Measurements from ENCODE around the gene RCOR3. TPM values are rescaled to one million over a fixed set of nuclear protein-coding genes. Genes with fewer than 3 reads are reported as not detected.
A peak's percentile ranks its signal among the peaks of the same experiment; 100 is the strongest.

The RCOR3 gene
- total and polyA plus RNA-seq, 8 donors = 19.0 to 34.6 (median 25.5) TPM

- TF ChIP-seq CTCF (IDR thresholded peaks at IDR 0.05) = no peak
- intact Hi-C loops (cut with DNase I) = loop anchor here in 1 of 3 donors (10.0 kb wide), 1 partner anchor 147 kb away; no protein-coding TSS in a partner anchor
- Histone ChIP-seq H3K9me3 (no peaks in the 10 kb centered on the region), H3K27me3 (no peaks in the 10 kb centered on the region), H3K27ac (peak overlapping the region; percentile 58 to 93 (median 82)), H3K4me1 (peaks cover 19 to 45% (median 19%) of the 10 kb centered on the region in 3 donors), H3K36me3 (no peaks in the 10 kb centered on the region), H3K4me3 (peak overlapping the region in 3 of 4 donors; percentile 59 to 85 (median 67))
- ATAC-seq = peak in 1 of 4 donors; percentile 1
- 41 to 50% methylated on average over 11 of the region's 11 CpGs for WGBS, 2 donors
- FAIRE-seq = no peak
- no peak for DNase-seq
These were observed 69.0 kb downstream of the RCOR3 start for GRCh38 chr1:211328084-211328694.

GRCh38 chr1:211328866-211329475, 69.8 kb downstream of the RCOR3 start:
- no peak for TF ChIP-seq CTCF (IDR thresholded peaks at IDR 0.05)
- H3K27ac ChIP-seq = peak overlapping the region in 3 of 4 donors; percentile 79 to 93 (median 84)
- no peaks in the 10 kb centered on the region for H3K27me3 ChIP-seq
- WGBS, 2 donors = 43 to 49% methylated on average over 6 of the region's 6 CpGs
- FAIRE-seq (no peak), ATAC-seq (no peak), DNase-seq (peak in 1 of 6 donors; percentile 21)
- H3K36me3 ChIP-seq = no peaks in the 10 kb centered on the region
- no peaks in the 10 kb centered on the region for H3K9me3 ChIP-seq
- H3K4me1 ChIP-seq = peaks cover 20 to 52% (median 23%) of the 10 kb centered on the region in 3 donors
- intact Hi-C loops (cut with DNase I) = loop anchor here in 1 of 3 donors (10.0 kb wide), 1 partner anchor 146 kb away; no protein-coding TSS in a partner anchor
- peak overlapping the region in 3 of 4 donors; percentile 59 to 85 (median 67) for H3K4me3 ChIP-seq

GRCh38 chr1:211329764-211330201, 70.6 kb downstream of the RCOR3 start:
- ATAC-seq (peak in 1 of 4 donors; percentile 5), DNase-seq (no peak), FAIRE-seq (no peak)
- peaks cover 23 to 59% (median 25%) of the 10 kb centered on the region in 3 donors for H3K4me1 ChIP-seq
- peak overlapping the region in 3 of 4 donors; percentile 79 to 93 (median 84) for H3K27ac ChIP-seq
- WGBS, 2 donors = 41 to 43% methylated on average over 4 of the region's 4 CpGs
- no peaks in the 10 kb centered on the region for H3K9me3 ChIP-seq
- intact Hi-C loops (cut with DNase I) = loop anchor here in 1 of 3 donors (10.0 kb wide), 1 partner anchor 145 kb away; no protein-coding TSS in a partner anchor
- no peaks in the 10 kb centered on the region for H3K27me3 ChIP-seq
- peak overlapping the region in 2 of 4 donors; percentile 17 to 85 for H3K4me3 ChIP-seq
- TF ChIP-seq CTCF (IDR thresholded peaks at IDR 0.05) = no peak
- H3K36me3 ChIP-seq = no peaks in the 10 kb centered on the region

- 42 to 45% methylated on average over 8 of the region's 8 CpGs for WGBS, 2 donors
- Histone ChIP-seq H3K4me3 (peak overlapping the region in 2 of 4 donors; percentile 17 to 85), H3K9me3 (no peaks in the 10 kb centered on the region), H3K36me3 (no peaks in the 10 kb centered on the region), H3K4me1 (peaks cover 23 to 66% (median 30%) of the 10 kb centered on the region in 3 donors), H3K27ac (peak overlapping the region; percentile 3 to 93 (median 51)), H3K27me3 (no peaks in the 10 kb centered on the region)
- no peak for TF ChIP-seq CTCF (IDR thresholded peaks at IDR 0.05)
- no peak for FAIRE-seq
- no peak for ATAC-seq
- intact Hi-C loops (cut with DNase I) = no loop called here
- no peak for DNase-seq
These were observed 71.2 kb downstream of the RCOR3 start for GRCh38 chr1:211330282-211330936.

Measured in pancreas (tissue), 10 donors.